GM21367 (cell line): ENCODE data around the gene DYDC2.
A peak's percentile ranks its signal among the peaks of the same experiment; 100 is the strongest.

Source experiments
- ATAC-seq: cut with Tn5 transposase; IDR thresholded peaks from one replicate; pipeline ENCODE4 v1.9.1; 2021; ENCODE audit not compliant: unreplicated experiment

The DYDC2 gene

DNA sequence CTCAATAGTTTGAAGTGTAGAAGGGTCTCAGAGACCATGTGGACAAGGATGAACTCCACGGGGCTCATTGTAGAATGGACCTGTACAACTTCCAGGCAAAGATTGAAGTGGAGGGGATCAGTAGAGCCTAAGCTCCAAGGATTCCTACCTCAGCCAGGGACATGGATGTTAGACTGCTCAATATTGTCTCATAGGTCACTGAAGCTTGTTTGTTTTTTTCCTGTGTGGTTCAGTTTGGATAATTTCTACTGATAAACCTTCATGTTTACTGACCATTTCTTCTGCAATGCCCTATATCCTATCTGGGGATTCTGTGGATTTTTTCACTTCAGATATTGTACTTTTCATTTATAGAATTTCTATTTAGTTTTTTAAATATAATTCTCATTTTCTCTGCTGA, 8.9 kb downstream of the DYDC2 start:
- no peak for ATAC-seq

GRCh38 chr10:80371467-80371866, 14.9 kb downstream of the DYDC2 start:
- no peak for ATAC-seq

DNA sequence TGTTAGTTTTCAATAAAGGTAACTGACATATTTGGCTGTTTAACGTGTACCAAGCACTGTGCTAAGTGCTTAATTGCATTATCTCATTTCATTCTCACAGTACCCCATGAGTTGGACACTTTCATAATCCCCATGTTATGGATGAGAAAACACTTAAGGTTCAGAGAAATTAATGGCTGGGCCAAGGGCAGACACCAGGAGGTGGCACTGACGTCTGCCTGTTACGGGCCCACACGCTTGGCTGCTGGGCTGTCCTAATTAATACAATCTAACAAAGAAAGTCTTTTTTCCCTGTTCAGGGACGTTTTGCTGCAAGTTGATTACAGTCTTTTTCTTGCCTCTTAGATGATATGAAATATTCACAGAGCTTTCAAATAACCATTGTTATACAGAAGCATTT, 16.1 kb downstream of the DYDC2 start:
- ATAC-seq, result no peak

GRCh38 chr10:80373502-80373901, 16.9 kb downstream of the DYDC2 start:
- ATAC-seq, result no peak

DNA sequence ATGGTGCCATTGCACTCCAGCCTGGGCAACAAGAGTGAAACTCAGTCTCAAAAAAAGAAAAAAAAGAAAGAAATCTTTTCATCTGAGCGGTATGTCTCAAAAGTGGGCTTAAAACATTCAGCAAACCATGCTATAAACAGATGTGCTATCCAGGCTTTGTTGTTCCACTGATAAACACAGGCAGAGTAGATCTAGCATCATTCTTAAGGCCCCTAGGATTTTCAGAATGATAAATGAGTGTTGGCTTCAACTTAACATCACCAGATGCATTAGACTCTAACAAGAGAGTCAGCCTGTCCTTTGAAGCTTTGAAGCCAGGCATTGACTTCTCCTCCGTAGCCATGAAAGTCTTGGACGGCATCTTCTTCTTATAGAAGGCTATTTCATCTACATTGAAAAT, 23.1 kb downstream of the DYDC2 start:
- no peak for ATAC-seq

DNA sequence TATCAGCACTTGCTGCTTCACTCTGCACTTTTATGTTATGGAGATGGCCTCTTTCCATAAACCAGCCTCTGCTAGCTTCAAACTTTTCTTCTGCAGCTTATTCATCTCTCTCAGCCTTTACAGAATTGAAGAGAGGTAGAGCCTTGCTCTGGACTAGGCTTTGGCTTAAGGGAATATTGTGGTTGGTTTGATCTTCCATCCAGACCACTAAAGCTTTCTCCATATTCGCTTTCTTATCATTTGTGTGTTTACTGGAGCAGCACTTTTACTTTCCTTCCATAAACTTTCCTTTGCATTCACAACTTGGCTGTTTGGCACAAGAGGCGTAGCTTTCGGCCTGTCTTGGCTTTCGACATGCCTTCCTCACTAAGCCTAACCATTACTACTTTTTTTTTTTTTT, 23.6 kb downstream of the DYDC2 start:
- no peak for ATAC-seq

- ATAC-seq, result peak; percentile 61
Observed at GRCh38 chr10:80382989-80383388, 26.4 kb downstream of the DYDC2 start.

GRCh38 chr10:80390740-80391139, 34.2 kb downstream of the DYDC2 start:
- ATAC-seq, result no peak

DNA sequence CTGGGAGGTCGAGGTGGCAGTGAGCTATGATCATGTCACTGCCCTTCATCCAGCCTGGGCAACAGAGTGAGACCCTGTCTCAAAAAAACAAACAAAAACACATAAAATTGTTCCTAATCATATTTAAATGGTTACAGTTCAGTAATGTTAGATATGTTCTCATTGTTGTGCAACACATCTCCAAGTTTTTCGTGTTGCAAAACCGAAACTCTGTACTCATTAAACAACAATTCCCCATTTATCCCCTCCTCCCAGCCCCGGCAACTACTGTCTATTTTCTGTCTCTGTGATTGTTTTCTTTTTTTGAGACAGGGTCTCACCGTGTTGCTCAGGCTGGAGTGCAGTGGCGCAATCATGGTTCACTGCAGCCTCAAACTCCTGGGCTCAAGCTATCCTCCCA, 35.7 kb downstream of the DYDC2 start:
- ATAC-seq, result no peak

- ATAC-seq, result no peak
Observed at GRCh38 chr10:80394358-80394916, 37.9 kb downstream of the DYDC2 start.

- no peak for ATAC-seq
Observed at GRCh38 chr10:80397014-80397413, 40.4 kb downstream of the DYDC2 start.

- no peak for ATAC-seq
Observed at GRCh38 chr10:80400136-80400804, 43.7 kb downstream of the DYDC2 start.

DNA sequence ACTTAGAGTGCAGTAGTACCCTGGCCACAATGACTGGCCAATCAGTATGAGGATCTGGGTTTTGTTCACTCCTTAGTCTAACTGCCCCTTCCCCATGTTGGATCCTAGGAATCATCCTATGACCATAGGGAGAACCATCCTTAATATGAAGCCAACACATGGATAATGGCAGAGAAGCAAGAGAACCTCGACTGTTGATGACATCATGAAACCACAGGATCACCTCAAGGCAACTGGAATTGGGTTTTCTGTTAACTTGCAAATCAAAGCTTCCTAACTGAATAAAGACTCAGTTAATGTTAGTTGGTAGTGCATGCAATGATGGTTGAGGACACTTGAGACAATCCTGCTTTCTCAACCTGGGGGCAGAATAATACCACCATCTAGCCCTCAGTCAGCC, 48.5 kb downstream of the DYDC2 start:
- no peak for ATAC-seq

DNA sequence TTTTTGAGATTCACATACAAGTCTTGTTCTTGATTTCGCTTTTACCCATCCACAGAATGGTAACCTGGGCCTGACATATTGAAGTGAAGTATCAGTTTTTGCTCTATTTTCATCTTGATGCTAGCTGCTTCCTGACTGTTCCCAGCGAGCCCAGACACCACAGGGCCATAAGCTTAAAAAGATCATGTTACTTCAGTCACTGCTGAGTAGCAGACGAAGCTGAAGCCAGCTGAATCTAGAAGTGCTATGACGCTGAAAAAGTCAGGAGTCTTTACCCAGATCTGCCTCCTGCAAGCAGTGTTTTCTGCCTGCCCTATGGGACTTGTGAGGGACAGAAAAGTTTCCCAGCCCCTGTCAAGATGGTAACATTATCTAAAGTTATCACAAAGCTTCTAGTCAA, 49.0 kb downstream of the DYDC2 start:
- no peak for ATAC-seq

DNA sequence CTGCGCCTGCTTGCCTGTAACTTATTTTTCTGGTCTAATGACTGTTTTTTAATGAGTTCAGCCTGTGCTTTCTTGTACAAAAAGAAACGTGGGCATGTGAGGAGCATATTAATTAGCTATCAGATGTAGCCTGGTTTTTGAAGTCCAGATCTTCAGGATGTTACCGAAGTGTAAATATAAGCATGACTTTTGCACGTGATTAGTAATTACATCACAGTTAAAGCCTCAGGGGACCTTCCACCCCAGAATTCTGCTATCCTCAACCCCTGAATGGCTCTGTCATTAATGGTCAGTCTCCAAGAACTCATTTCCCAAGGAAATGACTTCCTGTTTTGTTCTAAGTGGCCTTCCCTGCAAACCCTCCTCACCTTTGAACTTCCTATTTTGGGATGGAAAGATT, 49.6 kb downstream of the DYDC2 start:
- no peak for ATAC-seq

- peak; percentile 25 for ATAC-seq
Observed at GRCh38 chr10:80407812-80408241, 51.2 kb downstream of the DYDC2 start.

DNA sequence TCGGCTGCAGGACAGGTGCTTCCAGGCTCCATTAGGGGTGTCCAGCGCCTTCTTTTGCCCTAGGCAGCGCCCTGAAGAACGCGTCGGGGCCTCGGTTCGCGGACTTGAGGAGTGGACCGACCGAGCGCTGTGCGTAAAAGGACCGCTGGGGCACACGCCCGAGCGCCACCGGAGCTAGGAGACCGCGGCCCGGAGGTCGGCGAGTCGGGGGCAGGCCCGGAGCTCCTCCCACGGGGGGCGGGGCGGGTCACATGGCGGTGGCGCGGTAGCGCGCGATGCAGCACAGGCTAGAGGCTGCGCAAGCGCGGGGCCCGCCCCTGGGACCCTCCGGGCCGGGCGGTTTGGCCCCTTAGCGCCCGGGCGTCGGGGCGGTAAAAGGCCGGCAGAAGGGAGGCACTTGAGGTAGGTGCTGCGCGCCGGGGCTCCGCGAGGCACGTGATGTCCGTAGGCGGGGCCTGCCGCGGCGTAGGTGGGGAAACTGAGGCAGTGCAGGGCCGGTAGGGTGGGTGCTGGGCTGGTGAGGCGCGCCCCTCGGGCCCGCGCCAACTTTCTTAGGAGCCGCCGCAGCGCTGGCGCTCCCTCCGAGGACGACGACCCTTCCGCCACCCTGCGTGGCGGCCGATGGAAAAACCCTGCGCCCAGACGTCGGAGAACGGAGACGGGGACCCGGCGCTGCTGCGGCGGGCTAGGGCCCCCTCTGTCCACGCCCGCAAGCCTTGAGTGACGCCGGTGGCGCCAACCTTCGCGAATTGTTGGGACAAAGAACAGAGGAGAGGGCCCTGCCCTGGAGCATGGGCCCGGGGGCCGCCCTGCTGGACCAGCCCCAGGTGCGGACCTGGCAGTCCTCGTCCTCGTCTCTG, 51.9 kb downstream of the DYDC2 start, which contains the start of gene PRXL2A:
Gene PRXL2A, plus strand, starts transcription at position 310 of the 860 bp plus-strand sequence. CDS start 11,917 bp downstream, outside the sequence.
- peak; percentile 92 for ATAC-seq

DNA sequence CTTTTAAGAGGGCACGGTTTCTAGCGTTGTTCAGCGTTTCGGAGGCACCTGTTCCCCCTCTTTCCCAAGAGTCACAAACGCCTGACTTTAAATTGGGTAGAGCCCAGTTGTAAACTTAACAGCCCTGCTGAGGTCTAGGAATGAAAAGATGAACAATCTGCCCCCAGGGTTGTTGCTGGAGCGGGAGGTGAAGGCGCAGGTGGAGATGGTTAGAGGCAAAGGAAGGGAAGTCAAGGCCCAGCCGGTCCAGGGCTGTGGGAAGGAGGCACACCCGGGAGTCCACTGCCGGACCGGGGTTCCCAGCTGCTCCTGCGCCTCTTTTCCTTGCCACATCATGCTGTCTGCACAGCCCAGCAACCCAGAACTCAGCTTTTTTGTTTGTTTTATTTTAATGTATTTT, 52.5 kb downstream of the DYDC2 start:
- no peak for ATAC-seq

GRCh38 chr10:80410122-80410521, 53.5 kb downstream of the DYDC2 start:
- ATAC-seq, result no peak

DNA sequence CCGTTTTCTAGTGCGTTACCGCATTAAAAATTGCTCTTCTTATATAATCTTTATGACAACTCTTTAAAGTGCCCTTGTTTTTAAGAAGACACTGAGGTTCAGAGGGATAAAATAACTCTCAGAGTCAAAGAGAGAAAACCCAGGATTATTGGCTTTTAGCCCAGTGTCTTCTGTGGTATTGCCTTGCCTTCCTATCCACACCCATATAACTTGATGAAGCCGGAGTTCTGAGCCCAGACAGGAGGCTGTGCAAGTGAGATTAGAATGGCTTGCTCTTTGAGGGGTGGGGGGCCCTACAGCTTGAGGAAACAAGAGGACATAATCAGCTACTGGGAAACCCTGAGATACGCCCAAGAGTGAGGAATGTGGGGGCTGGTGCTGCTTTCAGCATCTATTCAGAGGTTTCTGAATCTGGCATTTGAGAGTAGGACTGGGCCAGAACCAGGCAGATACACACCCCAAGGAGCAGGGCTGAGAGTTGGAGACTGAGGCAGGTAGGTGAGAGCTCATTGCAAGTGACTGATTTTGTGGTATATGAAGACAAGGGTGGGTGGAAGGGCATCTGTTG, 54.1 kb downstream of the DYDC2 start:
- ATAC-seq, result no peak

DNA sequence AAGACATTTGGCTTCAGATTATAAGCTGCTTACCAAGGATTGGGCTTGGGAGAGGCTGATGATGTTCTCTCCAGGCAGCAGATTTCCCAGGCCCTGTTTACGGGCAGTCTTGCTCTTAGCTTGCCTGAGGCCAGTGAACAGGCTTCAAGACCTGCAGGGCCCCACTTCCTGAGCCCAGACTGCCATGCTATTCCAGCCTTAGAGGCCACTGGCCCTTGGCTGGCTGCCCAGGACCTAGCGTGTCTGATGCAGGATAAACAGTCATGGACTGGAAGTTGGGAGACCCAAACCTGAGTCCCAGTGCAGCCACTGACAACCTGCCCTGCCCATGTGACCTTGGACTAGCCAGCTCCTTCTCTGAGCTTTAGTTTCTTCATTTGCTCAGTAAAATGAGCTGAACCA, 54.7 kb downstream of the DYDC2 start:
- no peak for ATAC-seq
